HG02623 (cell line): ENCODE data around the gene ING5.
"Not testable (repeated sequence)": the region's sequence is repeated elsewhere in the genome, so short reads cannot be mapped to it uniquely, and the experiment has no call there.

ENCODE experiments used
- ATAC-seq: cut with Tn5 transposase; IDR thresholded peaks from one replicate; pipeline ENCODE4 v1.9.1; 2021; ENCODE audit warnings: moderate library complexity; ENCODE audit not compliant: unreplicated experiment

The ING5 gene

DNA sequence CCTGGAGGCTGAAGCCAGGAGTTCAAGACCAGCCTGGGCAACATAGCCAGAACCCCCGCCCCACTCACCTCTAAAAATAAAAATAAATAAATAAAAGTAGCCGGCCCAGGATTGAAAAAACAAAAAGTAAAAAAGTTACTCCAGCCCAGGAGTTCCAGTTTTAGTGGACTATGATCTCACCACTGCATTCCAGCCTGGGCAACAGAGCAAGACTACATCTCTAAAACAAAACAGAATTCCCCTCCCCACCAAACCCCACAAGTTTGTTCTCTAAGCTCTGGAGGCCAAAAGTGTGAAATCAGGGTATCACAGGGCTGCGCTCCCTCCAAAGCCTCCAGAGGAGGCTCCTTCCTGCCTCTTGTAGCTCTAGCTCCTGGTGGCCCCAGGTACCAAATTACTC lies 34.3 kb downstream of the ING5 start:
- ATAC-seq: no peak

DNA sequence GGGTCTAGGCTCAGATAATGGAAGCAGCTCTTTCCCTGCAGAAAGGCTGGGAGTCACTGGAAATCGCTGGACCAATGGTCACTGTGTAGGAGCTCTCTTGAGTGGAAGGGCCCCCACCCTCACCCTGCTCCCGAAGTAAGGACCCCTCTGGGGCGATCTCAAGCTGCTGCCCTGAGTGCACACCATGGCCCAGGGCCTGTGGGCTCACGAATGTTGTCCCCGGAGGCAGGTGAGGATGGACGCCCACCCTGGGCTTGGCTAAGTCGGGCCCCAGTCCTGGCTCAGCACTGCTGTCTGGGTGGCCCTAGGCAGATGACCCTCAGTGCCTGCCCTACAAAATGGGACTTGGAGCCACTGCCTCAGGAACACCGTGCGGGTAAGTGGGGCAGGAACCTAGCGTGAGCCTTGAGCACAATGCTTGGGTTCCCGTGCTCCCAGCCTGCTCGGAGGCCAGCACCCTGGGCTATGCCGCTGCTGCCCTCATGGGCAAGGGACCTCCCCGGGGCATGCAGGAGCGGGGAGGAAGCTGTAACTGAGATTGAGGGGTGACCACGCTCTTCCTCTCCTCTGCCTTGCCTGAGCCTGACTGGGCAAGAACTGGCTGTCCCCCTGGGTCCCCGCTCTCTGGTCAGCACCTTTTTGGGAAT lies 36.3 kb downstream of the ING5 start:
- ATAC-seq: no peak

DNA sequence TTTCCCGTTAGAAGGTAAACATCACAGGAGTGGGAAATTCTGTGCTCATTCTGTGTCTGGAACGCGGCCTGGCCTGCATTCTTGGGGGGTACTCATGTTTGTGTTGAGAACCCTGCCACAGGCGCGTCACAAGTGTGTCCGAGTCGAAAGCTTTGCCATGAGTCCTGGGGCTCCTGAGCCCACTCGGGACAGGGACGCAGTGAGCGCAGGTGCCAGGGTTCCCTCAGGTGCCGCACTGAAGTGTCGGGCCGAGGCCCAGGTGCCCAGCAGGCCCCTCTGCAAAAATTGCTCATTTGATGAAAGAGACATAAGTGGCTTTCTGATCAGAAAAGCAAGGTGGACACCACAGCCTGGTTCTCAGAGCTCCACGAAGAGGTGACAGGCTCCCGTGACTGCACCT lies 37.3 kb downstream of the ING5 start:
- ATAC-seq: no peak

DNA sequence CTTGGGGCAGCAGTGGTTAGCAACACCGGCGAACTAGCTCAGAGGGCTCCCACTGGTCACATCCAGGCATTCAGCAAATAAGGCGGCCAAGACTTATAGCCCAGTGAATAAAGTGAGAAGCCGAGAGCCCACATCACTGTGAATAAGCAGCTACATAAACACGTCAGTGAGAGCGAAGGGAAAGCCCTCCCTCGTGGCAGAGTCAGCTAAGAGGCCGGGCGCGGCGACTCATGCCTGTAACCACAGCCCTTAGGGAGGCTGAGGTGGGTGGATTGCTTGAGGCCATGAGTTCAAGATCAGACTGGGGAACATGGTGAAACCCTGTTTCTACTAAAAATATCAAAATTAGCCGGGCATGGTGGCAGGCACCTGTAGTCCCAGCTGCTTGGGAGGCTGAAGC lies 37.8 kb downstream of the ING5 start:
- ATAC-seq: no peak

DNA sequence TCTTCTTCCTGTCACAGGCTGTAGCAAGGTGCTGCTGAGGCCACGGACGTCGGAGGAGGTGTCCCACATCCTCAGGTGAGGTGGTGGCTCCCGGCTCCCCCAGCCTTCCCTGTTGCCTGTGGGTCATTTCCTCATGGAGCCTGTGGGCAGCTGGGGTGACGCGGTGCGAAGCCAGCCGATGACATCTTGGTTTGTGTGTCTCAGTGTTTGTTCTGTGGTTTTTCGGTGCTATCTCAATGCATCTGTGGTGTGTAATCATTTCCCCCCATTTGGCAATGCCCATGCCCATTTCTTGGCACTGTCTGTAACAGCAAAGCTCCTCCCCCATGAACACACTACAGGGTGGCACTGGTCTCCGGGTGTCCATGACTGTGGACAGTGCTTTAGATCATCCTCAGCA lies 39.2 kb downstream of the ING5 start:
- no peak for ATAC-seq

DNA sequence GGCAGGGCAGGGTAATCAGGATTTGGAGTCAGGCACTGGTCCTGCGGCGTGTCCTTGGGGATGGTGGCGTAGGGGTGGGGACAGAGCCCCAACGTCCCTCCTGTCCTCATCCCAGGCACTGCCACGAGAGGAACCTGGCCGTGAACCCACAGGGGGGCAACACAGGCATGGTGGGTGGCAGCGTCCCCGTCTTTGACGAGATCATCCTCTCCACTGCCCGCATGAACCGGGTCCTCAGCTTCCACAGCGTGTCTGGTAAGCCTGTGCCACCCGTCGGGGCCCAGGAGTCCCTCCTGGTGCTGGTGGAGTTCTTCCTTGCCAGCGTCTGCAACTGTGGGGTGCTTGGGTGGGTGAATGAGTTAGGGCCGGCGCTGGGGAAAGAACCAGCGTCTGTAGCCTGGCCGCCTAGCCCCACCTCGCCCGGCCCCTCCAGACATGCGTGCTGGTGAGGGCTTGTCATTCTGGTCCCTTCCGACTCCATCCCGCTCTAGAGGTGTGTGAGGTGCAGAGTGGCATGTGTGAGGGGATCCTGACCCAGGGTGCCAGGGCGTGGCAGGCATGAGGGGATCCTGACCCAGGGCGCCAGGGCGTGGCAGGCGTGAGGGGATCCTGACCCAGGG lies 40.6 kb downstream of the ING5 start:
- ATAC-seq: no peak

DNA sequence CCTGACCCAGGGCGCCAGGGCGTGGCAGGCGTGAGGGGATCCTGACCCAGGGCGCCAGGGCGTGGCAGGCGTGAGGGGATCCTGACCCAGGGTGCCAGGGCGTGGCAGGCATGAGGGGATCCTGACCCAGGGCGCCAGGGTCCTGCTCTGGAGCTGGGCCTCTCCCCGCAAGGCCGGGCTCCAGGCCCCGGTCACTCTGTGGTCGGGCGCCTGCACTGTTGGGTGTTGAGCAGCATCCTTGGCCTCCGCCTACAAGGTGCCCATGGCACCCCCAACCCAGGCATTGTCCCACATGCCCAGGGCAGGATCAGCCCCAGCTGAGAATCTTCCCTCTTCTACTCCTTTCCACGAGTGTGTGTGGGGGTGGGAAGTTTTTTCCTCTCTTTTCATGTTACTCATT lies 41.2 kb downstream of the ING5 start:
- ATAC-seq: not testable (repeated sequence)

DNA sequence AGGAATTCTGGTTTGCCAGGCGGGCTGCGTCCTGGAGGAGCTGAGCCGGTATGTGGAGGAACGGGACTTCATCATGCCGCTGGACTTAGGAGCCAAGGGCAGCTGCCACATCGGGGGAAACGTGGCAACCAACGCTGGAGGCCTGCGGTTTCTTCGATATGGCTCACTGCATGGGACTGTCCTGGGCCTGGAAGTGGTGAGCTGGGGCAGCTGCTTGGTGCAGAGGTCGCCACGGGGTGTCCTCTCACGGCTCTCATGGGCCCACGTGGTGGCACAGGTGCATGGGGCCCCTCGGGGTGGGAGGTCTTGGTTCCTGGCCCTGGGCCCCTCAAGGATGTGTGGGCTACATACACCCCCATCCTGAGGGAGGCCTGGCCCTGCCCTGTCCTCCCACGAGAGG lies 41.8 kb downstream of the ING5 start:
- no peak for ATAC-seq

DNA sequence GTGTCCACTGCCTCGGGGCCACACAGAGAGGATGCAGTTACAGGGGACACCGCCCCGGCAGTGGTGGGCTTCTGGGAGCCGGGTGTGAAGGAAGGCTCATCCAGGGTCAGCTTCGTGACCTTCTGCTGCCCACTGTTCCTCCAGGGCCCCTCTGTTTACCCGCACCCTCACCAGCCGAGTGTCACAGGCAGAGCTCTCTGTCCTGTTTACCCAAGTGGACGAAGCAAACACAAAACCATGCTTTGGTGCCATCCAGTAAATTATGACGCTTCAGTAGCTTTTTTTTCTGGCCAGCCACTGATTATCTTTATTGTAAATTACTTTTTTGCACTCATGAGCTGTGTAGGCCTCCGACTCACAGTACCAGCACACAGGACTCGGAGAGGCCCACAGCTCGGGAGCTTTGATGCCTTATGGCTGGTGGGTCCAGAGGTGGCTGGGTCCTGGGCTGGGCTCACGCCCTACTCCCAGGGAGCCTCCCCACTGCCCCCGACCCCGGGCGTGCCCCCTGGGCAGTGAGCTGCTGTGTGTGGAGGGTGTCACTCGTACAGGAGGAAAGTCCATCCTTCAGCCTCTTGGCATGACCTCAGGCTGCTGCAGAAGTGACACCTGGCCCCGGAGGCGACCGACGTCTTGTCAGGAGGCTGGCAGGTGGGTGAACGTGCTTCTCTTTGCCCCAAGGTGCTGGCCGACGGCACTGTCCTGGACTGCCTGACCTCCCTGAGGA lies 42.4 kb downstream of the ING5 start:
- no peak for ATAC-seq

DNA sequence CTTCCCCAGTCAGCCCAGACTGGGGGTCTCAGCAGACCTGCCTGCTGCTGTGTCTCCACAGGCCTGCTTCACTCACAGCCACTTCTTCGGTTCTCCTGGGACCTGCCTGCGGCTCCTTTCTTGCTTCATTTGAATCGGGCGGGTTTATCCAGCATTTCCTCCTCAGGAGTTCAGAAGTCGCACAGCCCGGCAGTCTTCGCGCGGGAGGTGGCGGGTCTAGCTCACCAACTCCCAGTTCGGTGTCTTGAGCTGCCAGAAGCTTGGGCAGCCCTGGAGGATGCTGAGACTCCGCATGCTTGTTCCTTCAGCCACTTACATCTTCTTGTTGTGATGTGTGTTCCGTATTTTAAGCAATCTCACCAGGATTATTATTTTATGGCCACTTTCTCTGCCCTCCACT lies 43.4 kb downstream of the ING5 start:
- no peak for ATAC-seq

DNA sequence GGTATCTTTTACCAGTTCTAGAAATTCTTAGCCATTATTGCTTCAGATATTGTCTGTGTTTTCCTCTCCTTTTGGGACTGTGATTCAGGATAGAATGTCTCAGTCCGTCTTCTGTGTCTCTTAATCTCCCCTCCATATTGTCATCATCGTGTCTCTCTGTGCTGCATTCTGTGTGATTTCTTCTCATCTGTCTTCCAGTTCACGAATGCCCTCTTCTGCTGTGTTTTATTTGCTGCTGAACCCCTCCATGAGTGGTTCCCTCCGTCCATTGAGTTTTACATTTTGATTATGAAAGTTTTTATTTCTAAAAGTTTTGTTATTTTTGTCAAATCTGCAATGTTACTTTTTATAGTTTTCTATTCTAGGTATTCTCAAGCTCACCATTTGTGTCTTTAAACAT lies 44.2 kb downstream of the ING5 start:
- ATAC-seq: no peak

DNA sequence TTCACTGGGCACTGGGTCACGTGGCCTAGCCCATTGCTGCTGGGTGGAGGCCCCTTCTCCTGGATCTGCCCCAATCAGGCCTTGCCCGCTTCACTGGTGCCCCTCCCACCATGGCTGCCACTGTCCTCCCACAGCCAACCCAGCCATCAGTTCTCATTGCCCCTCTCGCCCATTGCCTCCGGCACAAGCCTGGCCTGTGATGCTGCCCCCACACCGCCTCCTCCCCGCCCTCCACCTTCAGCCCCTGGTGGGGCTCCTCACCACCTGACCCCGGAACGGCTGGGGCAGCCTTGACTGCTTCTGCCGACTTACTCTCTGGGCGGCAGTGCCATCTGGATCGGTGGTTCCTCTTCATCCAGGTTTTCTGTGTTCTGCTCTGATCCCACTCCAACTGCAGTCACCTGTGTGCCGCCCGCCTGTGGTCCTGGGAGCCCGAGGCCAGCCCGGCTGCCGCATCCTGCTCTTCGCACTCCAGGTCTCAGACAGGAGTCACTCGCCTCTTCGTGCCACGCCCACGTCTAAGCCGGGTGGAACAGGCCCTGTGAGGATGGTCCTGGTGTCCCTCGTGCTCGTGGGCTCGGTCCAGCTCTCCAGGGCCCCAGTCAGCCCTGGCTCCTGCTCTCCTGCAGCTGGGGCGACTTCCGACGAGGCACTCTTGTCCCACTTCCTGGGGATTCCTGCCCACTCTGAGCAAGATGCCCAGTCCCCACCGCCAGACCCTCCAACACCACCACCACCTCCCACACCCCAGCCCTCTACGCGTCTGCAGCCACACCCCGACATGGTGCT lies 46.8 kb downstream of the ING5 start:
- ATAC-seq: no peak

DNA sequence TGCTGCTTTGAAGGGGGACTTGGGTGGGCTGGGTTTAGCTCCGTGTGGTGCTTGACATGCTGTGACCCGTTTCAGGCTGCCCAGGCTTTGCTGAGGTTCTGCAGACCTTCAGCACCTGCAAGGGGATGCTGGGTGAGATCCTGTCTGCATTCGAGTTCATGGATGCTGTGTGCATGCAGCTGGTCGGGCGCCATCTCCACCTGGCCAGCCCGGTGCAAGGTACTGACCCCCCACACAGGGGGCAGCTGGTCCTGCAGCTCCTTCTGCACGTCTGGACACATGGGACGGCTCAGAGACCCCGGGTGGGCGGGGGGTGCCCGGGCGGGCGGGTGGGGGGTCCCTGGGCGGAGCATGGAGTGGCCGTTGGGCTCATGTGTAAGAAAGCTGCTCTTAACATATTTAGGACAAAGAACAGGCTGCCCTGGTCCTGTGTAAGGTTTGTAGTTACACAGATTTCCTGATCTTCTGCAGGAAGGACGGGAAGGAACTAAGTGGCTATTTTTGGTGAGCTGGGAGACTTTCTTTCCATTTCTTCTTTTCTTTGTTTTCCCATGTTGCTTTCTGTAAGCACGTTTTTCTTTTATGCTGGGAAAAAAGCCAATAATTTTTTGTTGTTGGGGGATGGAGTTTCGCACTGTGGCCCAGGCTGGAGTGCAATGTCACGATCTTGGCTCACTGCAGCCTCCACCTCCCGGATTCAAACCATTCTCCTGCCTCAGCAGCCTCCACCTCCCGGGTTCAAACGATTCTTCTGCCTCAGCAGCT lies 48.4 kb downstream of the ING5 start:
- ATAC-seq: no peak

DNA sequence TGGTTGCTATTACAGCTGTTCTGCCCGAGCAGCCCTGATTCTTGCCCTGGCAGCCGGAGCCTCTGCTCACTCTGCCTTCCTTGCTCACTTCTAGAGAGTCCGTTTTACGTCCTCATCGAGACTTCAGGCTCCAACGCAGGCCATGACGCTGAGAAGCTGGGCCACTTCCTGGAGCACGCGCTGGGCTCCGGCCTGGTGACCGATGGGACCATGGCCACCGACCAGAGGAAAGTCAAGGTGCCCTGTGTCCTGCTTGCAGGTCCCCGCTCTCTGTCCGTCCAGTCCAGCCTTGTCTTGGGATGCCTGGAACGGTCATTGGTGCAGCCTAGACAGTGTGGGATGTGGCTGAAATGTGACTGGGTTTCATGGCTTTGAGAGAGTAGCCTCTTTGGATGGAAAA lies 49.3 kb downstream of the ING5 start:
- no peak for ATAC-seq

DNA sequence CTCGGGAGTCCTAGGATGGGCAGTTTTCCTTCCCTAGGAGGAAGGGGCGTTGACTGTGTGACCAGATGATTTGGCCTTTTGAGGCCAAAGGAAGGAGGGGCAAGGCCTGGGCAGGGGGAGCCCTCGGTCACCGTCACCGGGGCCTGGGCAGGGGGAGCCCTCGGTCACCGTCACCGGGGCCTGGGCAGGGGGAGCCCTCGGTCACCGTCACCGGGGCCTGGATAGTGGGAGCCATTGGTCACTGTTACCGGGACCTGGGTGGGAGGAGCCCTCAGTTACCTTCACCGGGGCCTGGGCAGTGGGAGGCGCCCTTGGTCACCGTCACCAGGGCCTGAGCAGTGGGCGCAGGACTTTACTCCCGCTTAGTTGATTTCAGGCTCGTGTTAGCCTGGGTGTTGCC lies 49.9 kb downstream of the ING5 start:
- no peak for ATAC-seq

DNA sequence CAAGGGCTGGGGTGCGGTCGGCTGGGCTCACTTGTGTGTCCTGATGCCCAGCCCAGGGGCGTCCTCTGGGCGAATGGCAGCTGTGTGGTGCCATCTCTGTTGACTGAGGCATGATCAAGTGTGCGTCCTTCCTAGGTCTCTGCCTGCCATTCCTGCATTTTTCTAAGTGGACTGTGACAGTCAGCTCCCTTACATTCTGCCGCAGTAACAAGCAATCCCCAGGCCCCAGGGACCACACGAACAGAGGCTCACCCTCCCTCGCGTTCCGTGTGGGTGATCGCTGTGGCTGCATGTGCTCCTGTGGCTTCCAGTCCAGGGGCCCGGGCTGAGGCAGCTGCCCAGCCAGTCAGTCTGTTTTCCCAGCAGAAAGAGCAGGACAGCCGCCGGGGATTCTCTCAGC lies 50.4 kb downstream of the ING5 start:
- no peak for ATAC-seq

DNA sequence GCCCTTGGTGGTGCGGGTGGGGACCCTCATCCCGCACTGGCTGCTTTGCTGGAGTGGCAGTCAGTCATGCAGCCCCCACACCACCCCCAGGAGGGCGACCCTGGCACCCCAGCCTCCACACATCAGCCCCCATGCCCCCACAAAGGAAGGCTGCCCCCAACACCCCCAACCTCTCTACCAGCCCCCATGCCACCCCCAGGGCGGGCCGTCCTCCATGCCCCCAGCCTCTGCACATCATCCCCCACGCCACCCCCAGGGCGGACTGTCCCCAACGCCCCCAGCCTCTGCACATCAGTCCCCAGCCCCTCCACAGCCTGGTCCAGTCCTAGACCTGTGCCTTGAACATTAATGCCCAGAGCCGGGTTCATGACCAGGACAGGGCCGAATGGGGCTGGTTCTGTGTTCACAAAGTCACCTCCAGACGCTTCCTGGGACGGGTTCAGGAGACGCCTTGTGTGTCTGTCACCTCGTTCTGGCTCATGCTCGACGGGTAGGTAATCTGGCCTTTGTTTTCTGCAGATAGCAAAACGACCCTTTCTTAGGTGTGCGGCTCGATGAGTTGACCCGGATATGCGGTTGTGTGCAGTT lies 50.9 kb downstream of the ING5 start:
- ATAC-seq: no peak

DNA sequence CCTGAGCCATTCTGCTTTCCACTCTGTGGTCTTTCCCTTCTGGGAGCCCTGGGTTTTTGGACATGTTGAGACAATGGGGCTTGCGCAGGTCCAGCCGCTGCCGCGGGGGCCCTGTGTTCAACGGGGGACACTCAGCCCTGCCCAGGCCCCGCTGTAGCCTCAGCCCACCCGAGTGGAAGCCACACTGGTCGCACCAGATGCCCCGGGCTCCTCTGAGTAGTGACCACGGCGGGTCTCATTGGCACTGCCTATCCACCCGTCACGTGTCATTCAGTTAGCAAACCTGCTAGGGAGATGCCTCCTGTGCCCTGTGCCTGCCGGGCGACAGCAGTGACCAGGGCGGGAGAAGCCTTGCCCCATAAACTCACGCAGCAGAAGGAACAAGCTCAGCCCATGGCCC lies 51.7 kb downstream of the ING5 start:
- ATAC-seq: no peak

DNA sequence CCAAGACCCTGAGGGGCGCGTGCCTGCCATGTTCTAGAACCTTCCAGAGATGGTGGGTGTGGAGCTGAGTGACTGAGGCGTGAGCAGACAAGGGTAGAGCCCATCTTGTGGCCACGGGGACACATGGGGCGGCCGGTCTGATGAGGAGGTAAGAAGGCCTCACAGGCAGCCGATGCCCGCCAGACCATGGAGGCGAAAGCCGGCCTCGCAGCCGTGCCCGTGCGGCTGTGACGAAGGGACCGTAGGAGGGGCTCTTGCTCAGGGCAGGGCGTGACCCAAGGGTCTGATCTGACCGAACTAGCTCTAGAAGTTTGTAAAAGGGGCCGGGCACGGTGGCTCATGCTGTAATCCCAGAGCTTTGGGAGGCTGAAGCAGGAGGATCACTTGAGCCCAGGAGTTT lies 52.2 kb downstream of the ING5 start:
- ATAC-seq: no peak

DNA sequence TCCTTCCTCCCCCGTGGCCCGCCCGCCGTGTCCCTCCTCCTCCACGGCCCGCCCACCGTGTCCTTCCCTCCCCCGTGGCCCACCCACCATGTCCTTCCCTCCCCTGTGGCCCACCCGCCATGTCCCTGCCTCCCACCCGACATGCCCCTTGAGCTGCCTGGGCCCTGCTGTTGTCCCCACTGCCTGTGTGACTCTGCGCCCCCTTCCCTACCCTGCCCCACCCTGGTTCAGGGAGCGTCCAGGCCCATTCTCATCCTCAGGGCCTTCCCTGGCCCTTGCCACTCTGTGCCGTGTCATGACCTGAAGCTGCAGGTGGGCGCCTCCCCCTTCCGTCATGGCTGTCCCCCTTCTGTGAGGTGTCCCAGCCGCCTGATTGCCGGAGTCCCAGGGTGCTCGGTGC lies 53.3 kb downstream of the ING5 start:
- no peak for ATAC-seq

DNA sequence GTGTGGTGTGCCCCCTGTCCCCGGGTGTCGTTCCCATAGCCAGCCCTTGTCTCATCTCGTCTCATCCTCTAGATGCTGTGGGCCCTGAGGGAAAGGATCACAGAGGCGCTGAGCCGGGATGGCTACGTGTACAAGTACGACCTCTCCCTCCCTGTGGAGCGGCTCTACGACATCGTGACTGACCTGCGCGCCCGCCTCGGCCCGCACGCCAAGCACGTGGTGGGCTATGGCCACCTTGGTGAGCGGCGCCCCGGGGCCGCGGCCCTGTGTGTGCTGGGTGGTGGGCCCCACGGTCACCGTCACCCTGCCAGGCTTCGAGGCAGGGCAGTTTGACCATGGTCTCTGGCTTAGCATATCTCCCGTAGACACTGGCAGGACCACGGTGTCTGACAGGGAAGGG lies 53.9 kb downstream of the ING5 start:
- no peak for ATAC-seq
